ENCODE data around the gene PLCB4. TPM values are rescaled to one million over a fixed set of nuclear protein-coding genes. Genes with fewer than 3 reads are reported as not detected.

PLCB4 gene
- total RNA-seq, 1 experiment from 2014 or later, result 12.6 TPM

GRCh38 chr20:9227896-9228615, 159.2 kb downstream of the PLCB4 start:
- 0 out of 2 replicates have a peak overlapping the region, but pooled peaks have one; percentile 9 for H3K27ac Mint-ChIP-seq
- peaks cover 12% of the 10 kb centered on the region for H3K4me1 Mint-ChIP-seq
- ChIA-PET POLR2A (no interaction called here), CTCF (no interaction called here)
- ATAC-seq, result no peak
- H3K27me3 Mint-ChIP-seq (ENCODE audit: low read depth), result no peaks in the 10 kb centered on the region
- TF ChIP-seq, protein P1, sequence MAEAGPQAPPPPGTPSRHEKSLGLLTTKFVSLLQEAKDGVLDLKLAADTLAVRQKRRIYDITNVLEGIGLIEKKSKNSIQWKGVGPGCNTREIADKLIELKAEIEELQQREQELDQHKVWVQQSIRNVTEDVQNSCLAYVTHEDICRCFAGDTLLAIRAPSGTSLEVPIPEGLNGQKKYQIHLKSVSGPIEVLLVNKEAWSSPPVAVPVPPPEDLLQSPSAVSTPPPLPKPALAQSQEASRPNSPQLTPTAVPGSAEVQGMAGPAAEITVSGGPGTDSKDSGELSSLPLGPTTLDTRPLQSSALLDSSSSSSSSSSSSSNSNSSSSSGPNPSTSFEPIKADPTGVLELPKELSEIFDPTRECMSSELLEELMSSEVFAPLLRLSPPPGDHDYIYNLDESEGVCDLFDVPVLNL (CRISPR knock-in tag; IDR thresholded peaks at IDR 0.05; ENCODE audit: borderline replicate concordance, low read depth), result no peak
- TF ChIP-seq, protein P2, sequence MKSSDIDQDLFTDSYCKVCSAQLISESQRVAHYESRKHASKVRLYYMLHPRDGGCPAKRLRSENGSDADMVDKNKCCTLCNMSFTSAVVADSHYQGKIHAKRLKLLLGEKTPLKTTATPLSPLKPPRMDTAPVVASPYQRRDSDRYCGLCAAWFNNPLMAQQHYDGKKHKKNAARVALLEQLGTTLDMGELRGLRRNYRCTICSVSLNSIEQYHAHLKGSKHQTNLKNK (CRISPR knock-in tag; IDR thresholded peaks at IDR 0.05), result no peak
- no peak for TF ChIP-seq ETV6 (CRISPR knock-in tag; IDR thresholded peaks at IDR 0.05)
- TF ChIP-seq USF1 (CRISPR knock-in tag; IDR thresholded peaks at IDR 0.05), result no peak
- TF ChIP-seq FOXJ3 (CRISPR knock-in tag; IDR thresholded peaks at IDR 0.05; ENCODE audit: borderline replicate concordance), result no peak
- TF ChIP-seq, protein P3, sequence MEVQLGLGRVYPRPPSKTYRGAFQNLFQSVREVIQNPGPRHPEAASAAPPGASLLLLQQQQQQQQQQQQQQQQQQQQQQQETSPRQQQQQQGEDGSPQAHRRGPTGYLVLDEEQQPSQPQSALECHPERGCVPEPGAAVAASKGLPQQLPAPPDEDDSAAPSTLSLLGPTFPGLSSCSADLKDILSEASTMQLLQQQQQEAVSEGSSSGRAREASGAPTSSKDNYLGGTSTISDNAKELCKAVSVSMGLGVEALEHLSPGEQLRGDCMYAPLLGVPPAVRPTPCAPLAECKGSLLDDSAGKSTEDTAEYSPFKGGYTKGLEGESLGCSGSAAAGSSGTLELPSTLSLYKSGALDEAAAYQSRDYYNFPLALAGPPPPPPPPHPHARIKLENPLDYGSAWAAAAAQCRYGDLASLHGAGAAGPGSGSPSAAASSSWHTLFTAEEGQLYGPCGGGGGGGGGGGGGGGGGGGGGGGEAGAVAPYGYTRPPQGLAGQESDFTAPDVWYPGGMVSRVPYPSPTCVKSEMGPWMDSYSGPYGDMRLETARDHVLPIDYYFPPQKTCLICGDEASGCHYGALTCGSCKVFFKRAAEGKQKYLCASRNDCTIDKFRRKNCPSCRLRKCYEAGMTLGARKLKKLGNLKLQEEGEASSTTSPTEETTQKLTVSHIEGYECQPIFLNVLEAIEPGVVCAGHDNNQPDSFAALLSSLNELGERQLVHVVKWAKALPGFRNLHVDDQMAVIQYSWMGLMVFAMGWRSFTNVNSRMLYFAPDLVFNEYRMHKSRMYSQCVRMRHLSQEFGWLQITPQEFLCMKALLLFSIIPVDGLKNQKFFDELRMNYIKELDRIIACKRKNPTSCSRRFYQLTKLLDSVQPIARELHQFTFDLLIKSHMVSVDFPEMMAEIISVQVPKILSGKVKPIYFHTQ (CRISPR knock-in tag; IDR thresholded peaks at IDR 0.05), result no peak
- no peak for TF ChIP-seq NR3C1 (CRISPR knock-in tag; conservative IDR thresholded peaks at IDR 0.05; ENCODE audit: low read depth)
- TF ChIP-seq ZNF532 (CRISPR knock-in tag; IDR thresholded peaks at IDR 0.05; ENCODE audit: borderline replicate concordance), result no peak
- TF ChIP-seq ZNF425 (CRISPR knock-in tag; conservative IDR thresholded peaks at IDR 0.05), result no peak
- TF ChIP-seq GRHL2 (CRISPR knock-in tag; IDR thresholded peaks at IDR 0.05; ENCODE audit: insufficient replicate concordance, severe bottlenecking), result no peak
- TF ChIP-seq RORB (CRISPR knock-in tag; IDR thresholded peaks at IDR 0.05), result no peak
- no peak for TF ChIP-seq TCF7 (CRISPR knock-in tag; IDR thresholded peaks at IDR 0.05; ENCODE audit: low read depth)
- no peak for TF ChIP-seq CREB1 (CRISPR knock-in tag; IDR thresholded peaks at IDR 0.05)
- TF ChIP-seq HMGA2 (CRISPR knock-in tag; IDR thresholded peaks at IDR 0.05), result no peak
- TF ChIP-seq ZNF416 (CRISPR knock-in tag; IDR thresholded peaks at IDR 0.05), result no peak
- TF ChIP-seq KAT7 (CRISPR knock-in tag; IDR thresholded peaks at IDR 0.05; ENCODE audit: borderline replicate concordance), result no peak
- TF ChIP-seq SP1 (CRISPR knock-in tag; conservative IDR thresholded peaks at IDR 0.05), result no peak
- TF ChIP-seq GTF2I (CRISPR knock-in tag; conservative IDR thresholded peaks at IDR 0.05), result no peak
- no peaks in the 10 kb centered on the region; the same call in 1 of the 2 replicates for H3K9me3 Mint-ChIP-seq
- no peak for DNase-seq (ENCODE audit: low spot score)
- H3K36me3 Mint-ChIP-seq, result no peaks in the 10 kb centered on the region
- H3K4me3 Mint-ChIP-seq, result no peak overlapping the region

Measured in WTC11 (cell line).